HL-60 (cell line): ENCODE data around the gene CHFR.

Source experiments
- DNase-seq, 2 experiments: peaks; one replicate each; pipeline ENCODE4 v3.0.0-alpha.2; 2010 to 2020; ENCODE audit warnings: low read depth in 1 of 2, low spot score in 1 of 2
- H3K27ac ChIP-seq: fragments of 250-450 bp; sonication (Bioruptor Pico); replicated peaks from 2 replicates; pipeline ENCODE4 v1.5.1; 2020; ENCODE audit warnings: mild to moderate bottlenecking, moderate library complexity
- H3K27me3 ChIP-seq: fragments of 250-450 bp; sonication (Bioruptor Pico); 2 replicates; pipeline ENCODE4 v1.5.1; 2021; ENCODE audit warnings: mild to moderate bottlenecking, moderate library complexity; ENCODE audit not compliant: insufficient read depth, poor library complexity, severe bottlenecking
- H3K4me3 ChIP-seq: replicated peaks from 2 replicates; pipeline ENCODE4 v1.5.1; 2011; ENCODE audit warnings: mild to moderate bottlenecking, control low read depth, low read length; ENCODE audit not compliant: insufficient read depth
- GABPA ChIP-seq: IDR thresholded peaks from 2 replicates; pipeline ENCODE4 v1.6.1; 2012; ENCODE audit warnings: low read depth
- POLR2AphosphoS5 ChIP-seq: IDR thresholded peaks from 2 replicates; pipeline ENCODE4 v1.6.1; 2012; ENCODE audit warnings: low read depth
- SPI1 ChIP-seq: IDR thresholded peaks from 2 replicates; pipeline ENCODE4 v1.6.1; 2012; ENCODE audit warnings: low read depth, mild to moderate bottlenecking, borderline replicate concordance
- TF ChIP-seq, protein P1 (sequence below): IDR thresholded peaks from 2 replicates; pipeline ENCODE4 v1.6.1; 2012; ENCODE audit warnings: low read depth; ENCODE audit not compliant: insufficient replicate concordance
- TF ChIP-seq, protein P2 (sequence below): IDR thresholded peaks from one replicate; pipeline ENCODE4 v1.5.1; 2011; ENCODE audit warnings: low read length, control low read depth, inconsistent platforms; ENCODE audit not compliant: insufficient read depth

The CHFR gene

DNA sequence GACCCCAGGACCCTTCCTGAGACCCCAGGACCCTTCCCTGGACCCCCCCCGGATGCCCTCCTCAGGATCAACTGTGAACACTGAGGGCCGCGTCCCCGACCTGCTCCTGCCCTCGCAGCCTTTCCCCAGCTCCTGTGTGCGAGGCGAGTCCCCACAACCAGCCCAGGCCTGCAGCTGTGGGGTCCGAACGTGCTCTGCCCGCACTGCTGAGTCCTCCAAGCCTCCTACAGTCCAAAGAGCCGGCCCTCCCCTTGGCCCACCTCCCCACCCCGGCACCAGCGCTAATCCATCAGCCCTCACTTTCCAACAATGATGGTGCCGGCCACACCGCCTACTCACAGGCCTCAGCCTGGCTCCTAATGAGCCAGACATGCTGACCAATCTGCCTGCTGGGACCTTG lies 99.5 kb downstream of the CHFR start:
- TF ChIP-seq, protein P1, sequence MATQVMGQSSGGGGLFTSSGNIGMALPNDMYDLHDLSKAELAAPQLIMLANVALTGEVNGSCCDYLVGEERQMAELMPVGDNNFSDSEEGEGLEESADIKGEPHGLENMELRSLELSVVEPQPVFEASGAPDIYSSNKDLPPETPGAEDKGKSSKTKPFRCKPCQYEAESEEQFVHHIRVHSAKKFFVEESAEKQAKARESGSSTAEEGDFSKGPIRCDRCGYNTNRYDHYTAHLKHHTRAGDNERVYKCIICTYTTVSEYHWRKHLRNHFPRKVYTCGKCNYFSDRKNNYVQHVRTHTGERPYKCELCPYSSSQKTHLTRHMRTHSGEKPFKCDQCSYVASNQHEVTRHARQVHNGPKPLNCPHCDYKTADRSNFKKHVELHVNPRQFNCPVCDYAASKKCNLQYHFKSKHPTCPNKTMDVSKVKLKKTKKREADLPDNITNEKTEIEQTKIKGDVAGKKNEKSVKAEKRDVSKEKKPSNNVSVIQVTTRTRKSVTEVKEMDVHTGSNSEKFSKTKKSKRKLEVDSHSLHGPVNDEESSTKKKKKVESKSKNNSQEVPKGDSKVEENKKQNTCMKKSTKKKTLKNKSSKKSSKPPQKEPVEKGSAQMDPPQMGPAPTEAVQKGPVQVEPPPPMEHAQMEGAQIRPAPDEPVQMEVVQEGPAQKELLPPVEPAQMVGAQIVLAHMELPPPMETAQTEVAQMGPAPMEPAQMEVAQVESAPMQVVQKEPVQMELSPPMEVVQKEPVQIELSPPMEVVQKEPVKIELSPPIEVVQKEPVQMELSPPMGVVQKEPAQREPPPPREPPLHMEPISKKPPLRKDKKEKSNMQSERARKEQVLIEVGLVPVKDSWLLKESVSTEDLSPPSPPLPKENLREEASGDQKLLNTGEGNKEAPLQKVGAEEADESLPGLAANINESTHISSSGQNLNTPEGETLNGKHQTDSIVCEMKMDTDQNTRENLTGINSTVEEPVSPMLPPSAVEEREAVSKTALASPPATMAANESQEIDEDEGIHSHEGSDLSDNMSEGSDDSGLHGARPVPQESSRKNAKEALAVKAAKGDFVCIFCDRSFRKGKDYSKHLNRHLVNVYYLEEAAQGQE, result no peak
- TF ChIP-seq SPI1 (no peak), POLR2AphosphoS5 (no peak), GABPA (no peak)
- TF ChIP-seq, protein P2, sequence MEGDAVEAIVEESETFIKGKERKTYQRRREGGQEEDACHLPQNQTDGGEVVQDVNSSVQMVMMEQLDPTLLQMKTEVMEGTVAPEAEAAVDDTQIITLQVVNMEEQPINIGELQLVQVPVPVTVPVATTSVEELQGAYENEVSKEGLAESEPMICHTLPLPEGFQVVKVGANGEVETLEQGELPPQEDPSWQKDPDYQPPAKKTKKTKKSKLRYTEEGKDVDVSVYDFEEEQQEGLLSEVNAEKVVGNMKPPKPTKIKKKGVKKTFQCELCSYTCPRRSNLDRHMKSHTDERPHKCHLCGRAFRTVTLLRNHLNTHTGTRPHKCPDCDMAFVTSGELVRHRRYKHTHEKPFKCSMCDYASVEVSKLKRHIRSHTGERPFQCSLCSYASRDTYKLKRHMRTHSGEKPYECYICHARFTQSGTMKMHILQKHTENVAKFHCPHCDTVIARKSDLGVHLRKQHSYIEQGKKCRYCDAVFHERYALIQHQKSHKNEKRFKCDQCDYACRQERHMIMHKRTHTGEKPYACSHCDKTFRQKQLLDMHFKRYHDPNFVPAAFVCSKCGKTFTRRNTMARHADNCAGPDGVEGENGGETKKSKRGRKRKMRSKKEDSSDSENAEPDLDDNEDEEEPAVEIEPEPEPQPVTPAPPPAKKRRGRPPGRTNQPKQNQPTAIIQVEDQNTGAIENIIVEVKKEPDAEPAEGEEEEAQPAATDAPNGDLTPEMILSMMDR, result no peak
- Histone ChIP-seq H3K27ac (no peak overlapping the region), H3K4me3 (no peak overlapping the region), H3K27me3 (no peaks in the 10 kb centered on the region)
- no peak for DNase-seq

DNA sequence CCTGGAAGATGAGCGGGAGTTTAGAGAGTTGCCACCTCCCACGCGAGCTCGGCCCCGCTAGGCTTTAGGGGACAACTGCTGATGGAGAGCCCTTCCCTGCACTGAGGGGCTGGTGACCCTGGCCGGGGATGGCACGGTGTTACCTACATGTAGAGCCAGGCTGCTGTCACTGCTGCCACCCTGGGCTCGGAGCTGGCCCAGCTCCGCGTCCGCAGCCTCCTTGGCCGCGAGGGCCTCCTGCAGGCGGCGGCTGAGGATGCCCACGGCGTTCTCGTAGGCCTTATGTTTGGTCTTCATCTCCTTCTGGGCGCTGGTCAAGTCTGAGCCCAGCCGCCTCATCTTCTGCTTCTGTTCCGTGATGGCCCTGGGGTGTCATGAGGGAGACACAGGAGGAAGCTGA lies 101.2 kb downstream of the CHFR start:
- Histone ChIP-seq H3K27ac (no peak overlapping the region), H3K4me3 (no peak overlapping the region), H3K27me3 (no peaks in the 10 kb centered on the region)
- no peak for DNase-seq
- TF ChIP-seq, protein P2, result no peak
- TF ChIP-seq, protein P1, result no peak

DNA sequence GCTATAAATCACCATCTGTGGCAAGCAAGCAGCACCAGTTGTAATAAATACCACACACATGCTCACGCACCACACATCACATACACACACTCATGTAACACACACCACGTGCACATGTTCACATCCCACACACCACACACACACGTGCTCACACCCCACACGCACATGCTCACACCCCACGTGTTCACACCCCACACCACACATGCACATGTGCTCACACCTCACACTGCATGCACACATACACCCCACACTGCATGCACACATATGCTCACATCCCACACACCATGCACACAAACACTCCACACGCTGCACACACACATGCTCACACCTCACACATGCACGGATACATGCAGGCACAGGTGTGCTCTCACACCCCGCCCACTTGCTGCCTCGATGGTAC lies 102.8 kb downstream of the CHFR start:
- Histone ChIP-seq H3K27me3 (no peaks in the 10 kb centered on the region), H3K27ac (no peak overlapping the region), H3K4me3 (no peak overlapping the region)
- no peak for DNase-seq
- TF ChIP-seq POLR2AphosphoS5 (no peak), GABPA (no peak), SPI1 (no peak)
- TF ChIP-seq, protein P1, result no peak
- TF ChIP-seq, protein P2, result no peak
